SK-N-DZ (cell line): ENCODE results near the gene MYO18B.
"Not testable (repeated sequence)": the region's sequence is repeated elsewhere in the genome, so short reads cannot be mapped to it uniquely, and the experiment has no call there.

ENCODE experiments used
- DNase-seq: peaks from one replicate; pipeline ENCODE4 v3.0.0-alpha.2; 2015; ENCODE audit warnings: low spot score

MYO18B gene

GRCh38 chr22:25979968-25980367 lies 238.0 kb downstream of the MYO18B start:
- no peak for DNase-seq

DNA sequence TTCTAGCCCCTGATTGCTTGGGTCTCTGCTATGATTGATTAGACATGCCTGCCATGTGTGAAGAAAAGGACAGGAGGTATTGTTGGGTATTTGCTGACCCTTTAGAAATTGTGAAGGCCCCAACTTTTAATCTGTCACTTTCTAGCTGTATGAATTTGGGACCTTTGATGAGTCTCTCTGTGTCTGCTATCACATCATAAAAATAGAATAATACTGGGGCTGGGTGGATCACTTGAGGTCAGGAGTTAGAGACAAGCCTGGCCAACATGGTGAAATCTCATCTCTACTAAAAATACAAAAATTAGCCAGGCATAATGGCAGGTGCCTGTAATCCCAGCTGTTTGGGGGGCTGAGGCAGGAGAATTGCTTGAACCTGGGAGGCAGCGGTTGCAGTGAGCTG lies 242.9 kb downstream of the MYO18B start:
- not testable (repeated sequence) for DNase-seq

GRCh38 chr22:25987948-25988347 lies 246.0 kb downstream of the MYO18B start:
- peak; percentile 28 for DNase-seq

DNA sequence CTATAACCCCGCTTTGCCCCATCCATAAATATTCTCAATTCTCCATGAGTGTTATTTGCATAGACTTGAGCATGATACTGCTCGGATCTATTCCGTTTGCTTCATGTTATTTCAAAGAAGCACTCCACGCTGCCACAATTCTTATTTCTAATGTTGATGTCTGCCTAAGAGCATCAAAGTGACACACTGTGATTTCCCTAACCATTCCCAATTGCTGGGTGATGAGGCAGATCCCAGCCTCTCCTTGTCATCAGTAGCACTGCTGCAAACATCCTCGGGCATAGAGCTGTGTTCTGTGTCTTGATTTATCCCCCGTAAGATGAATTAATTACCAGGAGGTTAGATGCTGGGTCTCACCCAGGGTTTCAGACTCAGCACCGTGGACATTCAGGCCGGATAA lies 249.0 kb downstream of the MYO18B start:
- no peak for DNase-seq

DNA sequence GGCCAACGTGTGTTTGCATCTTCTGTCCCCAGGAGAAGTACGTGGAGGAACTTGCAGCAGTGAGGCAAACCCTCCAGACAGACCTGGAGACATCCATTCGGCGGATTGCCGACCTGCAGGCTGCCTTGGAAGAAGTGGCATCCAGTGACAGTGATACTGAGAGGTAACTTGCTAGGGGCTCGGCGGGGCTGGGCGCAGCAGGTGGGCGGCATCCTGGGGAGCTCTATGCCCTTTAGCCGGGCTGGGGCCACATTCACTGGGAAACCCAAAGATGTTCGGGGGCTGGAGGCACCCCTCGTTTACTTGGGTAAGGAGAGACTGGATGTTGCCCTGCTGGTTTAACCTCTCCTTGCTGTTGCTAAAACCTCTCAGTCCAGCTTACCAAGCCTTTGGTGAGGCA lies 250.3 kb downstream of the MYO18B start:
- DNase-seq = no peak

GRCh38 chr22:25996669-25997068 lies 254.7 kb downstream of the MYO18B start:
- DNase-seq = no peak

GRCh38 chr22:25997886-25998775 lies 256.1 kb downstream of the MYO18B start:
- no peak for DNase-seq

DNA sequence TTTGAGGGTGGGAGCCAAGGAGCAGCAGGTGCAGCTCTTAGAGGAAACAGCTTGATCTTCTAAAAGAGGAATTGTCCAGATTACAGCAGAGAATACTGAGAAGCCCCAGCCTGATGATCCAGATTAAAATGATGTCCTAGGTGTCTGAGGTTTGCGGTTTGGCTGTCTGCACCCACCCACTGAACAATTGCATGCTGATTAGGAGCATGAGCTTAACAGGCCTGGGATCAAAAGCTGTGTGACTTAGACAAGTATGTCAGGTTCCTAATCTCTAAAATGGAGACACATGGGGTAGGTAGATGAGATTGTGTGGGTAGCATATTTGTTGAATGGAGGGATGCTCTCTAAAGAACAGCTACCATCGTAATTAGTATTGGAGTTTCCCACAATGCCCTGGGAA lies 260.5 kb downstream of the MYO18B start:
- no peak for DNase-seq

DNA sequence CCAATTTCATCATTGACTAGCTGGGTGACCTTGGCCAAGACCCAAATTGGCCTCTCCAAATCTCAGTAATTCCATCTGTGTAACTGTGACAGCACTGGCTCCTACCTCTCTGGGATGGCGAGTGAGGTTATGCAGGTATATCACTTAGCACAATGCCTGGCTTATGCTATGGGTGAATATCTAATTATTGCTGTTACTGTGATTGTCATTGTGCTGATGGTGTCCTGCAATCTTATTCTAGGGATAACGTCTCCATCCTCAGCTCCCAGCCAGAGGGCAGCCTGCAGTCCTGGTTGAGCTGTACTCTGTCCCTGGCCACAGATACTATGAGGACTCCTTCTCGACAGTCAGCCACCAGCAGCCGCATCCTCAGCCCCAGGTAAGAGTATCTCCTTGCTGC lies 262.5 kb downstream of the MYO18B start:
- DNase-seq = no peak

DNA sequence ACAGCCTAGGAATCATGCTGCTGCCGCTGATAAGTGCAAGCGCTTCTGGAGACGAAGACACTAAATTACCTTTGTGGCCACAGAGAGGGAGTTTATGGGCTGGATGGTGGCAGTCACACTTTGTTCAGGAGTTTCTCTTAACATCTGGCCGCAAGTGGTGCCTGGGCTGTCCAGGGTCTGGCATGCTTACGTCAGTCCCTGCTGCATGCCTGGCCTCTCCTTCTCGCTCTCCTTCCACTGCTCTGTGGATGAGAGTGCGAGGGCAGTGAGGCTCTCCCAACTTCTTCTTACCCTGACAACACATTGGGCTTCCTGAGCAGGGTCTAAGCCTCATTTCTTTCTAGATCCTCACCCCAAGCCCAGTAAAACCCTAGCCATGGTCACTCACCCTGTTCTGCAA lies 266.6 kb downstream of the MYO18B start:
- DNase-seq = no peak

DNA sequence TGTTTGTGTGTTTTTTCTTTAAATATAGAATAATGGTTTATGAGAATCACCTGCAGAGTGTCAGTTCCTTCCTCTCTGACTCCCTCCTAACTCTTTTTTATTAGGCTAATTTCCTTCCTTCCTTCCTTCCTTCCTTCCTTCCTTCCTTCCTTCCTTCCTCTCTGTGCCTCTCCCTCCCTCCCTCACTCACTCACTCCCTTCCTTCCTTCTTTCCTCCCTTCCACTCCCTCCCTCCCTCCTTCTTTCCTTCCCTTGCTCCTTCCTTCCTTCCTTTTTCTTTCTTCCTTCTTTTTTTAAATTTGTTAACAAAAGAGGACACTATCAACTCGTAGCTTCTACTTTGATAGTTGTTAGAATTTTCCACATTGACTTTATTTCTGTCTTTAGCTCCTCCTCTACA lies 274.9 kb downstream of the MYO18B start:
- DNase-seq = no peak

GRCh38 chr22:26017932-26018331 lies 275.9 kb downstream of the MYO18B start:
- DNase-seq = no peak

DNA sequence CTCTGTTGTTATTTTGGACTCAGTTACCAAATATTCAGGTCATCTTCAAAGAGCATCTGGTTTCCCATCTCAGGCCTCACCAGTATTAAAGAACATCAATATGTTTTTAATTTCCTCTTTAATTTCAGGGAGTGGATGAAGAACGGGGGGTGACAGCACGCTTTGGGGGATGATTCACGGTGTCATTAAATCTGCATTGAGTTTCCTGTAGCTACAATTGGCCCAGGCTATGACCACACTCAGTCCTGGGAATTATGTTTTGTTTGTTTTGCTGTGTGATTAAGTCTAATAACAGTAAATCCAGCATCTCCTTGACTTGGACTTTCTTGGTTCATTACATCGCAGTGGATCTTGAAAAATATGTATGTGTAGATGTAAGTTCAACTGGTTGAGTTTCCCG lies 277.6 kb downstream of the MYO18B start:
- DNase-seq = no peak

DNA sequence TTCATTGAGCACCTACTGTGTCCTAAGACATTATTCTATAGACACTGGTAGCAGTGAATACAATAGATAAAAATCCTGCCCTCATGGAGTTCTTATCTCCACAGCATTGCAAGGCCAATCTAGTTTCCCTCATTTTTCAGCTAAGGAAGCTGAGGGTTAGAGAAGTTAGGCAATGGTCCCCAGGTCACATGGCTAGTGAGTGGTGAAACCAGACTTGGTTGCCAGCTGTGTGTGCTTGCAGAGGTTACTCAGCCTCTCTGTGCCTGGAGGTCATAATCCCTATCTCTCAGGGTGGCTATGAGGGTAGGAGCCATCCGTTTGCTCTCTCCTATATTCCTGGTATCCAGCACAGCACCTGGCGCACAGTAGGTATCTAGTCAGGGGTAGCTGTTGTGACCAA lies 279.5 kb downstream of the MYO18B start:
- no peak for DNase-seq

DNA sequence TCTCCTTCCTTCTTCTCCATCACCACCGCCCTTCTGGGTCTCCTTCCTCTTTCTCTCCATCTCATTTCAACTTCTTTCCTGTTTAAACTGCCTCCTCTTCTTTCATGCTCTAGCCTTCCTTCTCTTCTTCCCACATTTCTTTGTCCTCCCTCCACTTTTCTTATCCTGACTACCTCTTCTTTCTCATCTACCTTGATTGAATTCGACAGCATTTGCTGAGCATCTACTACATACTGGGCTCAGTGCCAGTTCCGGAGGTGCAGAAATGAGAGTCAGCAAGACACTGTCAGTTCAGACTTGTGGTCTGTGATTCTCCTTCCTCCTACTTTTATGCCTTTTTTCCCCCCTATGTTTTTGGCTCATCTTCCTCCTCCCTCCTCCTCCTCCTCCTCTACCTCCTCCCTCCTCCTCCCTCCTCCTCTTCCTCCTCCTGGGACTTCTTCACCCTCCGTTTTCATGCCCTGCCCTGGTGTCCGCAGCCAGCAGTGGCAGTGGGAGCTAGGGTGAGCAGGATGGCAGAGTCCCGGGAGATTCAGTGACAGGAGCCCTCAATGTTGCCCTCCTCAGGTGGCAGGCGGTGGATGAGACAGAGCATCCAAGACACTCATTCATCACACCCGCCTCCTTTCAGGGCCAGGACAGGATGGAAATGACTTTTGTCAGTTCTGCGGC lies 281.3 kb downstream of the MYO18B start:
- DNase-seq = no peak

- DNase-seq = no peak
Observed at GRCh38 chr22:26025626-26026025, 283.6 kb downstream of the MYO18B start.

DNA sequence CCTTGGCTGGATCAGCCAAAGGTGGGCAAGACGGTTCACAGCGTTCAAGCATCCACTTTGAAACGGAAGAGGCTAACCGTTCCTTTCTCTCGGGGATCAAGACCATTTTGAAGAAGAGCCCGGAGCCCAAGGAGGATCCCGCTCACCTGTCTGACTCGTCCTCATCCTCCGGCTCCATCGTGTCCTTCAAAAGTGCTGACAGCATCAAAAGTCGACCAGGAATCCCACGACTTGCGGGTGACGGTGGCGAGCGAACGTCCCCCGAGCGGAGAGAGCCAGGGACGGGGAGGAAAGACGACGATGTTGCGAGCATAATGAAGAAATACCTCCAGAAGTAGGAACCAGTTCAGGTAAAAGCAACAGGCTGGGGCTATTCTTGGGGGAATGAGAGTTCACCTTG lies 285.4 kb downstream of the MYO18B start:
- DNase-seq = no peak

GRCh38 chr22:26031641-26032040 lies 289.7 kb downstream of the MYO18B start:
- no peak for DNase-seq

DNA sequence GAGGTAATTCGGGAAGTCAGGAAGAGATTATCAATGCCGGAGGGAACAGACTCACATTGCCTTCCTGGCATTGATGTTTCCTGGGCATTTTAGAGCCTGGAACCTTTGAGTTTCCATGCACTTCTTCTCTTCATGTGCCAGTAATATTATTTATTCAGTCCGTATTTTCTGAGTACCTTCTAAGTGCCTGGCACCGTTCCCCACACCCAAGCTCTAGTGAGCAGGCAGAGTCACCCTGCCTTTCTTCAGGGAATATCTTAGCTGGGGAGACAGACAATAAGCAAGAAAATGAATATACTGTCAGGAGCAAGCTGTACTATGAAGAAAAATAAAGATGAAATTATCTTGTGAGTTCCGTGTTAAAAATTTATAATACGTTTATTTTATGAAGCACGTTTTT lies 291.1 kb downstream of the MYO18B start:
- no peak for DNase-seq

GRCh38 chr22:26033586-26033985 lies 291.6 kb downstream of the MYO18B start:
- DNase-seq = no peak

DNA sequence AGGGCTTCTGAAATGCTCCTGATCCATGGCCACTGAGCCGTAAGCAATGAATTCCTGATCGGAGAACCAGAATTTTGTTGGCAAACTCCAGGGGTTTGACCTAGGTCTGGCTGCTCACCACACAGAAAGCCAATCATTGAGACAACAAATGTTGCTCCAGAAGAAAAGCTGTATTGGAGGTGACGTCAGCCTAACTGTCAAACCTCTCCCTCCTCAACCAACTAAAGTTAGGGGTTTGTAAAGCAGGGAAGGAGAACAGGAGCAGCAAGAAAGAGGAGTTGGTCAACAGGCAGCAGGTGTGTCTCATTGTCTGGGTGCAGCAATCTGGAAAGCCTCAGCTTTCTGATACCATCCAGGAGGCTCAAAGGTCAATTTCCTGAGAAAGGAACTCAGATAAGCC lies 293.5 kb downstream of the MYO18B start:
- no peak for DNase-seq

DNA sequence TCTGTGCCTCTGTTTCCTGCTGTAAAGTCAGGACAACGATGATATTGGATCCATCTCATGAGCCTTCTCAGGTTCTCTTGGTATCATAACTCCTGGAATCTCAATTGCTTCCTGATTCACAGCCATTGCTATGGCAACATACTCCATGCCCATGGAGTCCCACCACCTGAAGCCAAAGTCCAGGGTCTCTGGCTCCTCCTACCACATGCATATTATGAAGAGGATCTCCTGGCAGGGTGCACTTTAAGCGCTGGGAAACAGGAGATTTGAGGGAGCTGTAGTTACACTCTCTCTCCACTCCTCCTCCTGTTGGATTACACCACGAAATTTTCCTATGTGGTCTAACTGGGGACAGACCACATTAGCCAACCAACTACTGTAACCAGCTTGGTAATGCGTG lies 296.4 kb downstream of the MYO18B start:
- no peak for DNase-seq

GRCh38 chr22:26041931-26042330 lies 299.9 kb downstream of the MYO18B start:
- DNase-seq = no peak
